Endometrial microvascular endothelial cells (primary cell): ENCODE data around the gene PPP4R3B. TPM values are rescaled to one million over a fixed set of nuclear protein-coding genes. Genes with fewer than 3 reads are reported as not detected.

Source experiments
- in situ Hi-C: cut with HindIII; loops from 2 replicates; pipeline ENCODE4 v1.10.0; 2017; ENCODE audit warnings: low sequenced_read_pairs, low pct_unique_long_range_greater_than_20kb; ENCODE audit errors: inconsistent ontology term
- total RNA-seq: library from RNA; depleted of rRNA; stranded (reverse); fragments of >200 nt; gene quantifications from one replicate; pipeline ENCODE4 v1.2.3, GENCODE V29; 2015; ENCODE audit errors: inconsistent ontology term

Gene PPP4R3B
- total RNA-seq, result 51.2 TPM

DNA sequence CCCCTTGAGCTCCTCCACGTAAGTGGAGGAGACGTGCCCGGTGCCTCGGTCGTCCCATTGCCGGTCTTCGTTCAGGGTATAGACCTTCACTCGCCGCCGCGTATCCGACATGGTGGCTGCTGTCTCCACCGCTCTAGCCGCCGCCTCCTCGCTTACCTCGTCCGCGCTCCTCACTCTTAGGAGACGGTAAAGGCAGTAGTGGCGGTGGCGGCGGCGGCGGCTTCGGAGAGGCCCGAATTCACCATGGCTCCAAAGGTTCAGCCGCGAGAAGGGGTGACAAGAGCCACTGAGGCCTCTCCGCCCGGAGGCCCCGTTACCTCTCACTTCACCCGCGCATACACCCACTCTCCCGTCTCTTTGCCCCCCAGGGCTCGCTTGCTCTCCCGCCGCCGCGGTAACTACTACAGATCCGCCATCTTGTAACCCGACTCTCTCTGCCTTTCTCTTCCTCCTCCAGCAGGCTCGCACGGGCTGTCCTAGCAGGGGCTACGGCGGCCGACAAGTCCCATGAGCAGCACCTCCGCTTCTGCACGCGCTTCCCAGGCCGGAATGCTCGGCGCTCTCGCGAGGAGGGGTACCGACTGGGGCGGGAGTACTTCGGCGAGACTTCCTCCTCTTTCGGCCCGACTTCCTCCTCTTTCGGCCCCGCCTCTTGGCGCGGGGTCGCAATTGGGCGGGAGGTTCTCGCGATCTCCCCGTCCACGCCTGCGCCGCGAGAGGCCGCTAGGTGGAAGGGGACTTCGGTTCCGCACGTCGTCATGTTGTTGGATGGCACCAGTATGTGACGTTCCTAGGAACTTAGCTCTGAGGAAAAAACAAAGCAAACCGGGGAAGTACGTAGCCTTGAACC, at the start of gene PPP4R3B:
Gene PPP4R3B, minus strand, starts transcription at position 448 of the 850 bp plus-strand sequence. Its CDS starts 337 bp downstream, at position 111.
- in situ Hi-C loops, result no loop called here

DNA sequence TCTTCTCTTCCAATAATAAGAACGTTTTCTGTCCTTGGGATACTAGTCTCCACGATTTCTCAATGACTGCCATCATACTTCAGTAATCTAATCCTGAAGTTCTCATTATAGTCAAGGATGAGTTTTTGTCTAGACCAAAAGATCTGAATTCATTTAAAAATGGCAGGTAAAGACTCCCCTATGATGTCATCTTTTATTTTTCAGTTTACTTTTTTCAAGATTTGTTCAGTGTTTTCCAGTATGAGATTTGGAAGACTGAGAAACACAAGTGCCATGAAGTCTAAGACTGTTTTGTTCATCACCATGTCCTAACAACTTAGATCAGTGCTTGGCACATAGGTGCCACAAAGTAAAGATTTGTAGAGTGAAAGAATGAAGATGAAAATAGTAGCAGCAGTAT, 35.8 kb upstream of the PPP4R3B start:
- in situ Hi-C loops, result no loop called here

DNA sequence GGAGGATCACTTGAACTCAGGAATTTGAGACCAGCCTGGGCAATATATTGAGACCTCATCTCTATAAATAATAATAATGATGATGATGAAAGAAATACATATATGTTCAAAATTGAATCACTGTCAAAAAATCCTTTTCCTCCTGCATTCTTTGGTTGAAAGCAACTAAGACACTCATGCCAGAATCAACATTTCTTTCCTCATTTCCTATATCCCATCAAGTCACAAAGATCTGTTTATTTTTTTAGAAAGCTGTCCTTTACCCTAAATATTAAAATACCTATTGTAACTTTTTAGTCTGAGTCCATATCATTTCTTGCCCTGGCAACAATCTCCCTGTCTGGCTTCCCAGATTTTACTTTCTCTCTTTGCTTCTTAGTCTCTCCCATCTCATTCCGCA, 31.8 kb upstream of the PPP4R3B start:
- in situ Hi-C loops, result no loop called here

DNA sequence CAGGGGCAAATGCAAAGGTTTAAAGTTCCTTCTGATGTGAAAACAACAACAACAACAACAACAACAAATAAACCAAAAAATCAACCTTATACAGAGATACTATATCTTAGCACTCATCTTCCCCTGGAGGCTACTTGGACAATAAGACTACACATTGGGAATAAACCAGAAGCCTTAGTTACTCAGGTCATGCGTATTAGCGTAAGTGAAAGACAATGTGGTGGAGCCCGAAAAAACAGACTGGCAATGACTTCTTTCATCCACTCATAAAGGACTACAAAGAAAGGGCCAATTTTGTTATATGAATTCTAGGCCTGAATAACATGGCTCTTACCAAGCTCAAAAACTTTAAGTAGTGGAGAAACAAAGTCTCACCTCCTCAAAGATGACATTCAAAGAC, 19.4 kb upstream of the PPP4R3B start:
- in situ Hi-C loops, result no loop called here

DNA sequence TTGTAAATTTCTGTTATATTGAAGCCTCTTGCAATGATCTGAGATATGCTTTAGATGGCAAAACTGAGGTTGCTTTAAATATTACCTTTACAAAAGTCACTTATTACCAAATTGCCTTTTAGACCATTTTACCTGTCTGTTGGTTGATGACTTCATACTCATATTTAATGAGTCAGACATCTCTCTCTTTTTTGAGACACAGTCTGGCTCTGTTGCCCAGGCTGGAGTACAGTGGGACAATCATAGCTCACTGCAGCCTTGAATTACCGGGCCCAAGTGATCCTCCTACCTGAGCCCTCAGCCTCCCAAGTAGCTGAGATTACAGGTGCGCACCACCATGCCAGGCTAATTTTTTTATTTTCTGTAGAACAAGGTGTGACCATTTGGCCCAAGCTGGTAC, 11.5 kb upstream of the PPP4R3B start:
- in situ Hi-C loops, result no loop called here

DNA sequence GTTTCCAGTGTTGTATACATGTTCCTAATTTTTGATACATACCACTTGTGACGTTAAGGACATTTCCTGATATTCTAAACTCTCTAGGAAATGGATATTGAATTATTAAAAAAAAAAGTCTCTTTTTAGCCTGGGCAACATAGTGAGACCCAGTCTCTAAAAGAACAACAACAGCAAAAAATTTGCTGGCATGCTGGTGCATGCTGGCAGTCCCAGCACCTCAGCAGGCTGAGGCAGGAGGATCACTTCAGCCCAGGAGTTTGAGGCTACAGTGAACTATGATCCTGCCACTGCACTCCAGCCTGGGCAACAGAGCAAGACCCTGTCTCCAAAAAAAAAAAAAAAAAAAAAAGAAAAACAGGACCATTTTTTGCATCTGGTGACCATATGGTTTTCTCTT, 10.5 kb upstream of the PPP4R3B start:
- in situ Hi-C loops, result no loop called here

DNA sequence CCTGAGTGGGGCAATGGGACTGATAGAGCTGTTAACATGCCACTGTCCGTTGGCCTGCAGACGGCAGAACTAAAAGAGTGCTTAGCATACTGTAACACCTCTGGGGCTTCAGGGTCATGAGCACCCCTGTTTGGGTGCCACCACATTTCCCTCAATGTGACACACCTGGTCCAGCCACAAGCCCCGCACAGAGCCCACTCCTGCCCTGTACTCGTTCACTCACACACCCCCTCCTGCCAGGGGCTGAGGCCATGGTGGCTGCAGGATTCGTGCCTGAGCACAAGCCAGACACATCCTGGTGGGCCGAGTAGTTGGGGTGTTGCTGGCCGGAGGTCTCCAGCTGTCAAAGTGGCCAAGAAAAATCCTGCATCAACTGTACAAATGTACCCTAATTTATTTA, 4.4 kb upstream of the PPP4R3B start:
- in situ Hi-C loops, result no loop called here

DNA sequence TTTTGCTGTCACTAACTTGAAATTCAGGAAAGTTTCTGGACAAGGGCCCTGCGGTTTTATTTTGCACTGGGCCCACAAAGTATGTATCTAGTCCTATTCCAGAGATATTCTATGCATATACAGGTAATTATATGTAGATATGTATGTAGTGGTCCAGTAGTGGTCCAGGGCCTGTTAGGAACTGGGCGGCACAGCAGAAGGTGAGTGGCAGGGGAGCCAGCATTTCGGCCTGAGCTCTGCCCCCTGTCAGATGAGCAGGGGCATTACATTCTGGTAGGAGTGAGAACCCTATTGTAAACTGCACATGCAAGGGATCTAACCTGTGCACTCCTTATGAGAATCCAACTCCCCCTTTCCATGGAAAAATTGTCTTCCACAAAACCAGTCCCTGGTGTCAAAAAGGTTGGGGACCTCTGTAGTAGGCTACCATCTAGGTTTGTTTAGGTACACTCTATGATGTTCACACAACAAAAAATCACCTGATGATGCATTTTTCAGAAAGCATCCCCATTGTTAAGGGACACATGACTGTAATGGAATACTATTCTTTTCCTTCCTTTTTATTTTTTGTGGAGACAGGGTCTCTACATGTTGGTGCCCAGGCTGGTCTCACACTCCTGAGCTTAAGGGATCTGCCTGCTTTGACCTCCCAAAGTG, 2.8 kb upstream of the PPP4R3B start:
- in situ Hi-C loops, result no loop called here

DNA sequence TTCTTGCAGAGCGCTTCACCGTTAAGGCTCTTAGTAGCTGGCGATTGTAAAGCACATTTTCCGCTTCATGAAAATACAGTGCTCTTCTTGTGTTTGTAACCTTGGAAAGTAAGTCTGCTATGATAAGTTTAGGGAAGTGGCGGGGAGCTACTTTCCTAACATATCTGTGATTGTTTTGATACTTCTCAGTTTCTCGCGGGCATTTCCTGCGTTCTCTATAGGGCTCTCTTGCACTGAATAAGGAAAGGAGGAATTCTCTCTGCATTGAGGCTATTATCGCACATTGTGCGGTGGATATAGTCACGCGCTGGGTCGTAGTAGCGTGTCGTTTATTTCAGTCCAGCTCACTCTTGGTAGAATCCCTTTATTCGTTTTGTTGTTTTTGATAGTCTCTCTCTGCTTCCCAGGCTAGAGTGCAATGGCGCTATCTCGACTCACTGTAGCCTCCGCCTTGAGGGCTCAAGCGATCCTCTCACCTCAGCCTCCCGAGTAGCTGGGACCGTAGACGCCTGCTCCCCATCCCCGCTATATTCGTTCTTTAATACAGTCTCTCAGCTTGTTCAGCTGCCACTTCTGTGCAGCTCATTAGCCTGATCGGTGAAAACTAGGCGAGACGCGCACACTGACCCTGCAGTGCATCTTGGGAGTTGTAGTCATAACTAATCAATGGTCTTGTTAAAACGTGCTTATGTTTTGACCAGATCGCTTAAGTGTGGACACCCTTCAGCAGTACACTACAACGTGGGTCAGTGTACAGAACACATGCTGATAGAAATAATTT, 1.0 kb upstream of the PPP4R3B start:
- in situ Hi-C loops, result no loop called here

DNA sequence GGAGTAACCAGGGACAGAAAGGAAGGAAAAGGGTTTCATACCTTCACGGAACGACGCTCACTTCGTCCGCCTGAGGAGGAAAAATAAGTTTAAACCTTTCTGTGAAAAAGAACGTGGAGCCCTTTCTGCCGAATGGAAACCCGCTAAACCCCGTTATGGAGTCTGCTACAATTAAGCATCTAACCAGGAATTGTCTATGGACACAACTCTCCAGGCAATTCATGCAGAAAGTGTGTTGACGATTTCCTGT, 528 bp upstream of the PPP4R3B start:
- in situ Hi-C loops, result no loop called here

DNA sequence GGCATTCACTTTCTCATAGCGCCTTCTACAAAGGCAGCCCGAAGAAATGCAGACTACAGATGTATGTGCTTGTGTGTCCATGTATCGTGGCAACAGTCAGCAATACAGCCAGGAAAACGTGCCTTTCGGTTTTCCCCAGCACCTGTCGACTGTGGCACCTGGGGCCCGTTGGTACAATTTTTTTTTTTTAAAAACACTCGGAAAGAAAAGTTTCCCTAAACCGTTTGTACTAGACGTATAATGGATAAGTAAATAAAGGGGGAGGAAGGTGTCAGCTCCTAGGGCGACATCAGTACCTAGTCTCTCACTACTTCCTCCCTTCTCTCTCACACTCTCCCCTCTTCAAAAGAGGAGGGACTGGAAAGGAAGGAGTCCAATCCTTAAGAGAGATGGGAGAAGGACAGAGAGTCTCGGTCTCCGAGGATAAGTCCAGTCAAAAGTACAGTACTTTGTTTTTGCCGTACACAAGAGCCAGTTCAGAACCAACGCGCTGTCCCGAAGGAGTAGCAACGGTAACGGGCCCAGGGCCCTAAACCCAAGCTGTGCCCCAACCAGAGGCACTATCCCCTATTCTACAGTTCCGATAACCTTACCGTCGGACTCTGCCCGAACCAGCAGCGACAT, 759 bp downstream of the PPP4R3B start:
- in situ Hi-C loops, result no loop called here

DNA sequence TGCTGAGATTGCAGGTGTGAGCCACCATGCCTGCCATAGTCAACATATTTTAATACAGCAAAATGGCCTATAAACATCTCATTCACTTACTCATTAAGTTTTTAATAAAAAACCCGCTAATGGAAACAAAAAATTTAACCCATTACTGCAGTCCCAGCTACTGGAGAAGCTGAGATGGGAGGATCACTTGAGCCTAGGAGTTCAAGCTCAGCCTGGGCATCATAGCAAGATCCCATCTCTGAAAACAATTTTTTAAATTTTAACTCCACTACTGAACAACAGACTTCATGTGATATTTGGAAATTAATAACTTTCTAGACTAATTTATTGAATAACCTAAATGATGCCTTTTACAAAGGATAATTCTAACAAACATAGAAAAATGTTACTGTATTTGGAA, 5.4 kb downstream of the PPP4R3B start:
- in situ Hi-C loops, result no loop called here

DNA sequence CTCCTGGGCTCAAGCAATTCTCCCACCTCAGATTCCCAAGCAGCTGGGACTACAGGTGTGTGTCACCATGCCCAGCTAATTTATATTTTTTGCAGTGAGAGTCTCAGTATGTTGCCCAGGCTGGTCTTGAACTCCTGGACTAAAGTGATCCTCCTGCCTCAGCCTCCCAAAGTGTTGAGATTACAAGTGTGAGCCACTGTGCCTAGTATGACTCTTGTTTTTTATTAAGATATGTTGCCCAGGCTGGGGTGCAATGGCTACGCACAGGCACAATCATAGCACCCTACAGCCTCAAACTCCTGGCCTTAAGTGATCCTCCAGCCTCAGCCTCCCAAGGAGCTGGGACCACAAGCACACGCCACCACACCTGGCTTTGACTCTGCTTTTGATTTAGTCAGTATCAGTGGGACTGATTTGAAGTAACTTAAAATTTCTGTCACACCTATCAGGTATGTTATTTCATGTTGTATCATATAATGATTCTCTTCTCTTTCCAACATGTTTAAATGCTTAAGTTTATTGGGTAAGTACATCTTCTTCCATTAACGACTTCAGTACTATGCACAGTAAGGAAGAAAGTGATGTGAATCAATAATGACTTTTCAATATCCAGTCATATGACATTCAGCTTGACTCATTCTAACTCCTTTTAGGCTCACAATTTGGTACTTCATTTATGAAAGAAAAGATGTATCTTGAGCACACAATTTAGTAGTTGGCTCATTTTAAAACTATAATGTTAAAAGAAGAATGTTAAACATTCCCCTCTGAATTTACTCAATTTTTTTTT, 6.3 kb downstream of the PPP4R3B start:
- in situ Hi-C loops, result no loop called here

DNA sequence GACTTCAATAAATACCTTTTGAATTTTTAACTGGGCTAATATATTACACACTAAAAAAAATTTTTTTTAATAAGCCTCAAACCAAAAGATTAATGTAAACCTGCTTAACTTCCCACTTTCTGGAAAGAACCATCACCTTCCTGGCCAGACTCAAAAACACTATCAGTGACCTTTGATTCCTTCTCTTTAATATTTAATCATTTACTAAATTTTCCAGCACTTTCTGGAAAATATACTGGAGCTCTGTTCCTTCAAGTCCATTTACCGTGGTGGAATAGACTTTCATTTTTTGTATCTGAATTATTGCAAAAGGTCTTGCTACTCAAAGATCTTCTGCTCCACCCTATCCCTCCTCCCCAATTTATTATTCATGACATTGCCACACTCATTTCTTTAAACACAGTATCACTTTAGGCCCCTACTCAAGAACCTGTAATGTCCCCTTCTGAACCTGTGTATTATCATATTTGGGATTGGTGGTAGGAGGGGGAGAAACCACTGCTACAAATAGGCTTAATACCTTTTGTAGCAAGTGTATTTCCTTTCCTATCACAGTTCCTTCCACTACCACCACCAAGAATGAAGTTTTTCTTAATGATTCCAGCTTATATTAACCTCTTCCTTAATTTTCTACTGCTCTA, 7.4 kb downstream of the PPP4R3B start:
- in situ Hi-C loops, result no loop called here

DNA sequence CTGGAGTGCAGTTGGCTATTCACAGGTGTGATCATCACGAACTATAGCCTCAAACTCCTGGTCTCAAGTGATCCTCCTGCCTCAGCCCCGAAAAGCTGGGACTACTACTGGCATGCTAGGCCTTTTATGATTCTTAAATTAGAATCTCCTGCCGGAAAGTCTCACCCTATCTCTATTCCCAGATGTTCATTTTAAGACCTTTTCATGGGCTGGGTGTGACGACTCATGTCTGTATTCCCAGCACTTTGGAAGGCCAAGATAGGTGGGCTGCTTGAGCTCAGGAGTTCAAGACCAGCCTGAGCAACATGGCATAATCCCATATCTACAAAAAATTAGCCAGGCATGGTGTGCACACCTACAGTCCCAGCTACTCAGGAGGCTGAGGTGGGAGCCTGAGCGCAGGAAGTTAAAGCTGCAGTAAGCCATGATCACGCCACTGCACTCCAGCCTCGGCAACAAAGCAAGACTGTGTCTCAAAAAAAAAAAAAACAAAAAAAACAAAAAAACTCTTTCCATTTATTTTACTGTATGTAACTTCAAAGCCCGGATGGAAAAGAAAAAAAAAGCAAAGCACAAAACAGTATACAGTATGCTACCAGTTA, 8.1 kb downstream of the PPP4R3B start:
- in situ Hi-C loops, result no loop called here

DNA sequence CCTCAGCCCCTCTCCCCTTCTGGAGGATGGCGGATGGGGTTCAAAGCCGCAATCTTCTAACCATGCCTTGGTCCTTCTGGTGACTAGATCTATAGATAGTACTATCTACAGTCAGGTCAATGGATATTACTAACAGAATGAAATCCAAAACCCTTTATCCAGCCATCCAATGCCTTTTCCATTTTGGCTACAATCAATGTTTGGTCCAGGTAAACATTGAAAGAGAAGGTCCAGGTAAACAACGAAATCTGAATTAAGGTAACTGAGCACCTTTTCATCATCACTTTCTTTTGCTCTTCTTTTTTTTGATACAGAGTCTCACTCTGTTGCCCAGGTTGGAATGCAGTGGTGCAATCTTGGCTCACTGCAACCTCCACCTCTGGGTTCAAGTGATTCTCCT, 9.7 kb downstream of the PPP4R3B start:
- in situ Hi-C loops, result no loop called here

DNA sequence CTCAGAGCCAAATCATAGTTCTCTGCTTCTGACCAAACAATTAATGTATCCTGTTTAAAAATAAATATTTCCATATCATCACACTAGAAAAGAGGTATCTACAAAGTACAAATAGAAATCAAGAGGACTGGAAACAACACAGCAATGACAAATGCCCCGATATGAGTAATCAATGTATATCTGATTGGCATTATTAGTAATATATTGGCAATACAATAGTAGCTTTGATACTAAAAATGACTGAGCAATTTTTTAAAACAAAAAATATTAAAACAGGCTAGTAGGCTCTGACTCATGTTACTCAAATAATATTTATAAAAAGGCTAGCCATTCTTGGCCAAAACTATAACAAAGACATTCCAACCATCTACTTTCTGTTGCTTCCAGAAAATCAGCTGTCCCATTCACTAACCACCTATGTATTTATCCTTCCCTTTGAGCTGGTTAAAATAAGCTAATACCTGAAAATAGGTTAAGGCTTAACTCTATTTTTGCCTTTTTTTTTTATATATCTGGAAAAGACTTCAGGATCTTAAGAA, 13.3 kb downstream of the PPP4R3B start:
- in situ Hi-C loops, result no loop called here

DNA sequence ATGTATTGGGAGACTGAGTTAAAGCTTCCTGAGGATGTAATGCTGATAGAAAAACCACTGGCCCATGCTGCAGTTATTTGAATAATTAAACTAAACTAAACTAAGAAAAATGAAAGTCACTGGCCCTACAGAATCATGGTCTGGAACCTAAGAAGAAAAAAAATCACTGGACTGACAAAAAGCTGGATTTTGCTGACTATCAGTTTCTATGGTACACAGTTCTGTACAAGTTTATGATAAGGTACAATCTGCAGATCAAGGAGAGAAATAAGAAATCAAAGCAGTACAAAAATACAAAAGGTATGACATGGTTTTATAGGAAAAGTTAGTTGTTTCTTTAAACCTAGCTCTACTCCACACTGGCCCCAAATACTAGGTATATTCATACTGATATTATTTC, 15.6 kb downstream of the PPP4R3B start:
- in situ Hi-C loops, result no loop called here
